Epithelial cell of proximal tubule (primary cell): ENCODE results near the gene TBATA. TPM values are rescaled to one million over a fixed set of nuclear protein-coding genes. Genes with fewer than 3 reads are reported as not detected.

Experiments used
- DNase-seq: peaks from one replicate; pipeline ENCODE4 v3.0.0-alpha.2; 2011; ENCODE audit warnings: low read depth
- H3K4me3 ChIP-seq: 2 replicates; pipeline ENCODE4 v1.5.1; 2011; ENCODE audit warnings: low read depth, mild to moderate bottlenecking, low read length
- total RNA-seq: library from RNA; depleted of rRNA; stranded (reverse); fragments of >200 nt; gene quantifications from 2 replicates; pipeline ENCODE4 v1.2.3, GENCODE V29; 2015
- TF ChIP-seq, protein P1 (sequence below): conservative IDR thresholded peaks from 2 replicates; pipeline ENCODE4 v1.5.1; 2012; ENCODE audit warnings: low read depth, mild to moderate bottlenecking, low read length

The TBATA gene
- total RNA-seq, 1 donor from 2014 or later: not detected

- peak; percentile 60 for DNase-seq
- TF ChIP-seq, protein P1, sequence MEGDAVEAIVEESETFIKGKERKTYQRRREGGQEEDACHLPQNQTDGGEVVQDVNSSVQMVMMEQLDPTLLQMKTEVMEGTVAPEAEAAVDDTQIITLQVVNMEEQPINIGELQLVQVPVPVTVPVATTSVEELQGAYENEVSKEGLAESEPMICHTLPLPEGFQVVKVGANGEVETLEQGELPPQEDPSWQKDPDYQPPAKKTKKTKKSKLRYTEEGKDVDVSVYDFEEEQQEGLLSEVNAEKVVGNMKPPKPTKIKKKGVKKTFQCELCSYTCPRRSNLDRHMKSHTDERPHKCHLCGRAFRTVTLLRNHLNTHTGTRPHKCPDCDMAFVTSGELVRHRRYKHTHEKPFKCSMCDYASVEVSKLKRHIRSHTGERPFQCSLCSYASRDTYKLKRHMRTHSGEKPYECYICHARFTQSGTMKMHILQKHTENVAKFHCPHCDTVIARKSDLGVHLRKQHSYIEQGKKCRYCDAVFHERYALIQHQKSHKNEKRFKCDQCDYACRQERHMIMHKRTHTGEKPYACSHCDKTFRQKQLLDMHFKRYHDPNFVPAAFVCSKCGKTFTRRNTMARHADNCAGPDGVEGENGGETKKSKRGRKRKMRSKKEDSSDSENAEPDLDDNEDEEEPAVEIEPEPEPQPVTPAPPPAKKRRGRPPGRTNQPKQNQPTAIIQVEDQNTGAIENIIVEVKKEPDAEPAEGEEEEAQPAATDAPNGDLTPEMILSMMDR: no peak
- peak overlapping the region; percentile 76 for H3K4me3 ChIP-seq
Measured at GRCh38 chr10:70816220-70816894, 31.2 kb upstream of the TBATA start.

DNA sequence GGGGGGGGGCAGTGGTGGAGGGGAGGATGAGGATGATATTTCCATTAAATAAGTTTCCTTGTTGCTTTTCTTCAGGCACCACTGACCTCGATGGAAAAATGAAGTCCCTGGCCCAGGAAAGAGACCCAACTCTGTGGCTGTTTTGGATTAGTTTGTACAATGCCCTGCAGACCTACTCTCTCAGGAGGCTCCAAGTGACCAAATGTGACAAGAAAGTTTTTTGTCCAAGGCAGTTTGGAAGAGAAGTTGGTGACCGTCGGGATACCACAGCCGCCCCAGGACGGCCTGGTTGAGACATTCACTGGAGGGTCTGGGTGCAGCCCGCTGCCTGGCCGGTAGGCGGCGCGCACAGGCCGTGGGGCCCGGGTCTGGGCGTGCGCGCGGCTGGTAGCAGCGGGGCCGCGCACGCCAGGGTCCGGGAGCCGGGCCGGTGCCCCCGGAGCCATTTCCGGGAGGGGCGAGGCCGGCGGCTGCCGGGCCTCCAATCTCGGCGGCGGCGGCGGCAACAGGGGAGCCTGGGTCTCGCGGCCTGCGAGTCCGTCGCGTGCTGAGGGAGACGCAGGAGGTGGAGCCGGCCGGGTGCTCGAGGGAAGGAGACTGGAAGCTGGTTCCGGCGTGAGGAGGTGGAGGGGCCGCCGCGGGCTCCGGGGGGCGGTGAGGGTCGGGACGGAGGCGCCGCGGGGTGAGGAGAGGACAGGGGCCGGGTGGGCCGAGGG lies 30.5 kb upstream of the TBATA start, which contains the start of gene SGPL1:
Gene SGPL1 (plus strand): TSS at position 445 of the 716 bp plus-strand sequence. CDS start 906 bp downstream, outside the sequence.
- peak within 1 kb of the TSS; percentile 76 for H3K4me3 ChIP-seq
- TF ChIP-seq, protein P1: peak; percentile 80
- DNase-seq: no peak

- no peak overlapping the region for H3K4me3 ChIP-seq
- TF ChIP-seq, protein P1: no peak
- no peak for DNase-seq
Measured at GRCh38 chr10:70814126-70814525, 28.9 kb upstream of the TBATA start.

DNA sequence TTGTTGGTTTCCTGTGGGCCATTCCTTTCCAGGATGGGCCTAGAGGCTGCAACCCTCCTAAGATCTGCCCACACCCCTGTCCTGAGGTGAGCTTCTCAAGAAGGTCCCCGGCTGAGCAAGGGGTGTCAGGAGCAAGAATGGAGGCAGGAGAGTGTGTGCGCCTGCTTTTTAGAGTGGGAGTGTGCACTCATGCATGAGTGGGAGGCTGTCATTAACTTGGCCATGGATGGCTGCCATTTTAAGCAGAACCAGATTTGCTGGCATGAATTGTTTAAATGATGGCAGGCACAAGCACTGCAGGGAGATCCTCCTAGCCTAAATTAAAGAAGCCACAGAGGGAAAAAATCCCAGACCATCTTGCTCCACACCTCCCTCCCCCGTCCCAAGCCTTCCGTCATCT lies 27.6 kb upstream of the TBATA start:
- no peak overlapping the region for H3K4me3 ChIP-seq
- TF ChIP-seq, protein P1: no peak
- DNase-seq: no peak

- DNase-seq: no peak
- TF ChIP-seq, protein P1: no peak
- no peak overlapping the region for H3K4me3 ChIP-seq
Measured at GRCh38 chr10:70811881-70812280, 26.7 kb upstream of the TBATA start.

- H3K4me3 ChIP-seq: no peak overlapping the region
- no peak for DNase-seq
- TF ChIP-seq, protein P1: no peak
Measured at GRCh38 chr10:70810967-70811366, 25.8 kb upstream of the TBATA start.
